ENCODE data around the gene MT4.

The MT4 gene

GRCh38 chr16:56564793-56565477 is at the start of gene MT4:
TSS of gene MT4 (plus strand) at chr16:56565073. CDS start at chr16:56565129, 56 bp downstream.
- no peak for DNase-seq

- DNase-seq: no peak
Observed at GRCh38 chr16:56515665-56516064, 49.2 kb upstream of the MT4 start.

GRCh38 chr16:56517206-56517605 is 47.7 kb upstream of the MT4 start:
- no peak for DNase-seq

GRCh38 chr16:56518425-56518824 is 46.4 kb upstream of the MT4 start:
- no peak for DNase-seq

GRCh38 chr16:56519459-56520250 is 45.2 kb upstream of the MT4 start, which contains the start of gene BBS2:
TSS of gene BBS2 (minus strand) at chr16:56520024. CDS start at chr16:56519862, 162 bp downstream.
- DNase-seq: peak; percentile 81

GRCh38 chr16:56520251-56520577 is 44.7 kb upstream of the MT4 start:
- no peak for DNase-seq

- no peak for DNase-seq
Observed at GRCh38 chr16:56525236-56525635, 39.6 kb upstream of the MT4 start.

- no peak for DNase-seq
Observed at GRCh38 chr16:56530872-56531271, 34.0 kb upstream of the MT4 start.

GRCh38 chr16:56532714-56533113 is 32.2 kb upstream of the MT4 start:
- DNase-seq: no peak

- DNase-seq: no peak
Observed at GRCh38 chr16:56534847-56535383, 30.0 kb upstream of the MT4 start.

- no peak for DNase-seq
Observed at GRCh38 chr16:56538331-56538730, 26.5 kb upstream of the MT4 start.

- DNase-seq: no peak
Observed at GRCh38 chr16:56539656-56540055, 25.2 kb upstream of the MT4 start.

GRCh38 chr16:56542039-56542438 is 22.8 kb upstream of the MT4 start:
- no peak for DNase-seq

- DNase-seq: no peak
Observed at GRCh38 chr16:56547120-56547948, 17.5 kb upstream of the MT4 start.

- no peak for DNase-seq
Observed at GRCh38 chr16:56547949-56548567, 16.8 kb upstream of the MT4 start.

- no peak for DNase-seq
Observed at GRCh38 chr16:56549161-56549560, 15.7 kb upstream of the MT4 start.

GRCh38 chr16:56549744-56550385 is 15.0 kb upstream of the MT4 start:
- no peak for DNase-seq

- no peak for DNase-seq
Observed at GRCh38 chr16:56551796-56552738, 12.8 kb upstream of the MT4 start.

GRCh38 chr16:56554441-56554840 is 10.4 kb upstream of the MT4 start:
- DNase-seq: no peak

- DNase-seq: no peak
Observed at GRCh38 chr16:56558024-56558747, 6.7 kb upstream of the MT4 start.
